Stomach smooth muscle (tissue), 2 donors: ENCODE results near the gene TPCN1.

Experiments used
- H3K27ac ChIP-seq: one replicate; pipeline ENCODE4 v1.7.0; 2013; ENCODE audit warnings: mild to moderate bottlenecking, low read length, inconsistent platforms
- H3K27me3 ChIP-seq, 2 donors: one replicate each; pipeline ENCODE4 v1.7.0; 2013; ENCODE audit warnings: low read length in 2 of 2; ENCODE audit not compliant: insufficient read depth in 2 of 2, control insufficient read depth in 1 of 2
- H3K36me3 ChIP-seq, 2 donors: one replicate each; pipeline ENCODE4 v1.7.0; 2013; ENCODE audit warnings: low read length in 2 of 2; ENCODE audit not compliant: control insufficient read depth in 2 of 2, insufficient read depth in 2 of 2
- H3K4me1 ChIP-seq: one replicate; pipeline ENCODE4 v1.7.0; 2013; ENCODE audit warnings: low read length; ENCODE audit not compliant: control insufficient read depth, insufficient read depth
- H3K4me3 ChIP-seq, 2 donors: one replicate each; pipeline ENCODE4 v1.7.0; 2013; ENCODE audit warnings: low read length in 2 of 2
- H3K9ac ChIP-seq, 2 donors: one replicate each; pipeline ENCODE4 v1.7.0; 2013; ENCODE audit warnings: low read length in 2 of 2, mild to moderate bottlenecking in 1 of 2
- H3K9me3 ChIP-seq, 2 donors: one replicate each; pipeline ENCODE4 v1.7.0; 2013; ENCODE audit warnings: low read length in 2 of 2; ENCODE audit not compliant: control insufficient read depth in 2 of 2
- donor health status: healthy.
- donor health status: Pancreatic carcinoma.

The TPCN1 gene

DNA sequence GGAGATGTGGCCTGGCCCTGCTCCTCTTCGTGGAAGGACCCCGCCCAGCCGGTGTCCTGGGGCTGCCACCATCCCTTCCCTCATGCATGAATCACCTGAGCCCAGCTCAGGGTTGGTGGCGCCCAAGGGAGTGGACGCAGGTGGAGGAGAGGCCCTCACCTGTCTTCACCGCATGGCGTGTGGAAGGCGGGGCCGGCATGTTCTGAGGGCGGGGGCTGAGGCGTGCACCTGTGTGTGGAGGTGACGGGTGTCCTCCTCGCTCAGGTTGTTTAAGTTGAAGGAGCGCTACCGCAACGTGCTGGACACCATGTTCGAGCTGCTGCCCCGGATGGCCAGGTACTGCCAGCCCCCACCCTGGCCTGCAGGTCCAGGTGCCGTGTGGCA is 66.6 kb downstream of the TPCN1 start:
- Histone ChIP-seq H3K27ac (no peak overlapping the region), H3K27me3 (no peaks in the 10 kb centered on the region), H3K4me3 (no peak overlapping the region), H3K9me3 (no peaks in the 10 kb centered on the region), H3K36me3 (peaks cover 51 to 62% of the 10 kb centered on the region in 2 donors), H3K9ac (no peak overlapping the region), H3K4me1 (no peaks in the 10 kb centered on the region)

DNA sequence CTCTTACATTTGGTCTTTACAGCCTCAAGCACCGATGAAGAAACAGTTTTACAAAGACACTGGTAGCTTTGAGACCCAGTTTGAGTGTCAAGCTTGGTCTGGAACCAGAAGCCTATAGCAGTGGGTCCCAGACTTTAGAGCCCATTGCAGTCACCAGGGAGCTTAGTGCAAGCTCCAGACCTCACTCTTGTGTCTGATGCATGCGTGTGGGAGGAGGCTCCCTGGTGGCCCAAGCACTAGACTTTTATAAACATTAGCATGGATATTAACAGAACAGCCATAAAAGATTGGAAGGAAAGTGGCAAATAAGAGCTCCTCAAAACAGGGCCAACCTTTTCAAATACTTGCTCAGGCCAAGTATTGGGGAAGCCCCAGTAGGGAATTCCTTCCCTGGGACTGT is 68.1 kb downstream of the TPCN1 start:
- Histone ChIP-seq H3K4me3 (no peak overlapping the region), H3K9me3 (no peaks in the 10 kb centered on the region), H3K27me3 (no peaks in the 10 kb centered on the region), H3K4me1 (no peaks in the 10 kb centered on the region), H3K27ac (no peak overlapping the region), H3K36me3 (peaks cover 56 to 72% of the 10 kb centered on the region in 2 donors), H3K9ac (no peak overlapping the region)

DNA sequence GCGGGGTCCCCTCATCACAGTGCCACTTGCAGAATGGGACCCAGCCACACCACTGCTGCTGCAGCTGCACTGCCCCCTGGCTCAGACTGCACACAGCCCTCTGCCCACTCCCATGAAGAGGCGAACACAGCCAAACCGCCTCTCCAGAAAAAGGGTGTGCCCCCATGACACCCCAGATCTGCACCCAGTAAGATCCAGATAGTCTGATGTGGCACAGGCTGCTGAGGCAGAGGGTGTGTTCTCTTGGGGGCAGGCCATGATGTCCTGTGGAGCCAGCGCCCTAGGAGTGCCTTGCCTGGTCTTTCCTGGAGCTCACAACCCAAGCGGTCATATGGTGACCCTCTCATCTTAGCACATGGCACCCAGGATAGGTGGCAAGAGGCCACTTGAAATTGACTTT is 69.2 kb downstream of the TPCN1 start:
- no peaks in the 10 kb centered on the region for H3K27me3 ChIP-seq
- H3K9me3 ChIP-seq, result no peaks in the 10 kb centered on the region
- H3K4me1 ChIP-seq, result no peaks in the 10 kb centered on the region
- H3K4me3 ChIP-seq, result no peak overlapping the region
- no peak overlapping the region for H3K27ac ChIP-seq
- no peak overlapping the region for H3K9ac ChIP-seq
- peaks cover 49 to 65% of the 10 kb centered on the region in 2 donors for H3K36me3 ChIP-seq

DNA sequence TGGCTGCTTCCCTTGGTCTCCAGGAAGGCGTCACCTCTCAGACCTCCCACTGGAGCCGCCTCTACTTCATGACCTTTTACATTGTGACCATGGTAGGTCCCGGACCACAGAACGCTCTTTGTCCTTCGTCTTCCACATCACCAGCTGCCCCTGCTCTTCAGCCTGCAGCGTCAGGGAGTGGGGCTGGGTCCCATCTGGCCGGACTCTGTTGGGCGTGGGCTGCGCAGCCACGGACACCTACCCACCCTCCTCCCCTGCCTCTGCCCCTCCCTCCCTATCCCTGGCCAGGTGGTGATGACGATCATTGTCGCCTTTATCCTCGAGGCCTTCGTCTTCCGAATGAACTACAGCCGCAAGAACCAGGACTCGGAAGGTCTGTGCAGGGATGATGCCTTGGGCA is 70.3 kb downstream of the TPCN1 start:
- Histone ChIP-seq H3K4me3 (no peak overlapping the region), H3K27me3 (no peaks in the 10 kb centered on the region), H3K36me3 (peaks cover 49 to 65% of the 10 kb centered on the region in 2 donors), H3K9me3 (no peaks in the 10 kb centered on the region), H3K9ac (no peak overlapping the region), H3K4me1 (no peaks in the 10 kb centered on the region), H3K27ac (no peak overlapping the region)

DNA sequence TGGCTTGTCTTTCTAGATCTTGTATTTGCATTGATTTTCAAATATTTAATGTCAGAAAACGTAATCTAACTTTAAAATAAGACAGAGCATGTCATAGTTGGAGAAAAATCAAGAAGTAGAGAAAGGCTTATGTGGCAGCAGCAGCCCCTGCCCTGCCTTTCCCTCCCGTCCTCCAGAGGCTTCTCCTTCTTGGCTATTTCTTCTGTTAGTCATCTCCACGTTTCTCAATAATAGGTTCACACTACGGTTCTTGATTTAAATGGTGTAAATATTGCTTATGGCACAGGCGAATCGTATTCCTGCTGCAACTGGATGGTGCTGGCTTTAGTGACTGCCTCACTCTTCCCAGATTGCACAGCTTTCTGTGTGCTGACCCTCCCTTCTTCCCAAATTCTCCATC is 70.8 kb downstream of the TPCN1 start:
- Histone ChIP-seq H3K27me3 (no peaks in the 10 kb centered on the region), H3K36me3 (peaks cover 45 to 64% of the 10 kb centered on the region in 2 donors), H3K4me1 (no peaks in the 10 kb centered on the region), H3K4me3 (no peak overlapping the region), H3K9ac (no peak overlapping the region), H3K27ac (no peak overlapping the region), H3K9me3 (no peaks in the 10 kb centered on the region)

DNA sequence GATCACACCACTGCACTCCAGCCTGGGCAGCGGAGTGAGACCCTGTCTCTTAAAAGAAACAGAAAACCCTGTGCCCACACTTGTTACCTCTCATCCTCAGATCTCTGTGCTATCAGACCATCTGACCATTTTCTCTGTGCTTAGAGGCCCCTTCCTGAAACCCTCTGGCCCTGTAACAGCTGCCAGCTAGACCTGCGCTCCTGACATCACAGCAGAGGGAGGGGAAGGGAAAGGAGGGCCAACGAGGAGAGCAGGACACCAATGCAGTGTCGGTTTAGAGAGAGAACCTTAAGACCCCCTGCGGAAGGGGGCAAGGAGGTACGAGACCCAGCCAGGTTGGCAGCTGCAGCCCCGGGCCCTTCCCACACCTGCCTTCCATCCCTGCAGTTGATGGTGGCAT is 71.3 kb downstream of the TPCN1 start:
- Histone ChIP-seq H3K9ac (no peak overlapping the region), H3K4me3 (no peak overlapping the region), H3K9me3 (no peaks in the 10 kb centered on the region), H3K27me3 (no peaks in the 10 kb centered on the region), H3K27ac (no peak overlapping the region), H3K4me1 (no peaks in the 10 kb centered on the region), H3K36me3 (peaks cover 43 to 63% of the 10 kb centered on the region in 2 donors)

DNA sequence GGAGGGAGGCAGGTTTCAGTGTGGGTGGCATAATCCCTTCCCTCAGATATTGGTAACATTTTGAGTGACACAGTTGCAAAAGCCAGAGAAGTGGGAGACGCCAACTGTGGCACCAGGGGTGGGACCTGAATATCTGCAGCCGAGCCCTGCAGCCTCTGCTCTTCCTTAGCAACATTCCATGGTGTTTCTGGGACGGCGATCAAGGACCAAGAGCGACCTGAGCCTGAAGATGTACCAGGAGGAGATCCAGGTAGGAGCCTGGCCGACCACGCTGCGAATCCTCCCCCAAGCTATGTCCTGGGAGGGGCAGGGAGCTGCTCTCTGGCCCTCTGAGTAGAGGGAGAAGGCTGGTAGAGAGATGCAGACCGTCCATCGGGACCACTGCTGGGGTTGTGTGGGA is 71.8 kb downstream of the TPCN1 start:
- Histone ChIP-seq H3K9ac (no peak overlapping the region), H3K9me3 (no peaks in the 10 kb centered on the region), H3K4me3 (no peak overlapping the region), H3K4me1 (peaks cover 4% of the 10 kb centered on the region), H3K27me3 (no peaks in the 10 kb centered on the region), H3K36me3 (peaks cover 38 to 61% of the 10 kb centered on the region in 2 donors), H3K27ac (no peak overlapping the region)

DNA sequence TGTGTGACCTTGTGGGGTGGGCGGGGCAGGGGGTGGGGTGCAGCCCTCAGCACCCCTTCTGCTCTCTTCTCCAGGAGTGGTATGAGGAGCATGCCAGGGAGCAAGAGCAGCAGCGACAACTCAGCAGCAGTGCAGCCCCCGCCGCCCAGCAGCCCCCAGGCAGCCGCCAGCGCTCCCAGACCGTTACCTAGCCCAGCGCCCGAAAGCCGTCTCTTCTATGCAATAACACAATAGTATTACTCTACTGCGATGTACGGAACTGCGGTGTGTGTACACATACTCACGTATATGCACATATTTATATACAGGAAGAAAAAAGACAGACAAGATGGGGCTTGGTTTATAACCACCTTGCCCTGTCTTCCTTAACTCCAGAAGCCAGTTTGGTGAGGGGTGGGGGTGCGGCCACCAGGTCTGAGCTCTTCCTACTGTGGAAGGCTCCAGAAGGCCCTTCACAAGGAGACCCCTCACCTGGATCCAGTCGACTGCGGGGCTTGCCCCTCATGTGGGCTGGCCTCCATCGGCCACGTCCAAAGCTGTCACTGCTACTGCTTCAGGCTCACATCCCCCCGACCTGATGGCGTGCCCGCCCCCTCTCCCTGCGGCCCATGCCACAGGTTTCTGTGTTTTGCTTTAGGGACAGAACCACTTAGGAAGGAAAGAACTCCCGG is 74.8 kb downstream of the TPCN1 start:
- H3K9me3 ChIP-seq, result no peaks in the 10 kb centered on the region
- H3K36me3 ChIP-seq, result peaks cover 23 to 42% of the 10 kb centered on the region in 2 donors
- no peak overlapping the region for H3K4me3 ChIP-seq
- no peak overlapping the region for H3K9ac ChIP-seq
- peaks cover 18% of the 10 kb centered on the region for H3K4me1 ChIP-seq
- H3K27ac ChIP-seq, result no peak overlapping the region
- H3K27me3 ChIP-seq, result no peaks in the 10 kb centered on the region

DNA sequence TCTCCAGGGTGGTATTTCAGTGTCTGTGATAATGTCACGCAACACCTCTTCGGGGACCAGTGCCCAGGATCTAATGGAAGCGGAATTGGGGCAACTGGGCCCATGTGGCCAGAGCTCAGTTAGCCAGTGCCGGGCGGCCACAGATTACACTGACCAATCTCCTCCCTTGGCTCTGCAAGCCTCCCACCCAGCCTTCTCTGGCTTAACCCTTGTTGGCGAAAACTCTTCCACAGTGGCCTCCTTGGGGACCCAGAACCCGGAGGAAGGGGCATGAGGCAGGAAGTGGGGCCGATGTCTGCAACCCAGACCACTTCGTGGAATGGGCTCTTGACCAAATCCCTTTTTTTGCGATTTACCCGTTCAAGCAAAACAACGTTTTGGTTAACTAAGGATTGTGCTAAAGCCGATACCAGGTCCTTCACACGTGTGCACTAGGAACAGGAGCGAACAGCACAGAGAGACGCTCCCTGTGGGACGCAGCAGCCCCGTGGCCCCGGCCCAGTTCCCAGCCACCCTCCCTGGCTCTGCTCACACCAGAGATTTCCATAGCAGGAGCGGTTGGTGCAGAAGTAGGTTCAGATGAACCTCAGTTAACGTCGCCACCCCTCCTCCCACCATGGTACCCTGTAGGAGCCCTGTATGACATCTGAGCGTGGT is 75.4 kb downstream of the TPCN1 start:
- Histone ChIP-seq H3K4me3 (no peak overlapping the region), H3K9me3 (no peaks in the 10 kb centered on the region), H3K4me1 (peaks cover 18% of the 10 kb centered on the region), H3K27me3 (no peaks in the 10 kb centered on the region), H3K9ac (no peak overlapping the region), H3K27ac (no peak overlapping the region), H3K36me3 (peaks cover 16 to 38% of the 10 kb centered on the region in 2 donors)

DNA sequence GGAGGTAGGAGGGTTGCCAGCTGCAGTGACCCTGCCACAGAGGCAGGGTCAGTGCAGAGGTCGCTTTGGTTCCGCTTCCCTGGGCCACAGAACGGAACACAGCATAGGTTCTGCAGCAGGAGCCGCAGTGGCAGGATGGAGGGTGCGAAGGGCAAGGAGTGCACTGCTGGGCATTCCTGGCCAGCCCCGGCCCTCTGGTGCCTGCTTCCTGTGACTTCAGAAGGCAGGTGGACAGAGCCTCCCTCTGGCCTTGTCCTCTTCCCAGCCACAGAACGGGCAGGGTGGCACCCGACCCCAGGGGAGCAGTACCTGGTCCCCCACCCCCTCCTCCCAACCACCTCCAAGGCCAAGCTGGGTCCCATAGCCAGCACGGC is 75.9 kb downstream of the TPCN1 start:
- Histone ChIP-seq H3K4me1 (peaks cover 18% of the 10 kb centered on the region), H3K27ac (no peak overlapping the region), H3K9ac (no peak overlapping the region), H3K4me3 (no peak overlapping the region), H3K36me3 (peaks cover 13 to 35% of the 10 kb centered on the region in 2 donors), H3K9me3 (no peaks in the 10 kb centered on the region), H3K27me3 (no peaks in the 10 kb centered on the region)
